BJ (cell line): ENCODE results near the gene DOHH. TPM values are rescaled to one million over a fixed set of nuclear protein-coding genes. Genes with fewer than 3 reads are reported as not detected.

ENCODE experiments used
- CTCF ChIA-PET: fragments of 350-600 bp; formaldehyde crosslinking; extraction: SDS; loops from one replicate; lab custom pipeline; 2021; ENCODE audit warnings: antibody characterized with exemption, inconsistent platforms; lab: Yijun Ruan, JAX
- POLR2A ChIA-PET: fragments of 300-600 bp; sonication (Branson Sonifier 250); formaldehyde crosslinking; extraction: SDS; loops from one replicate; lab custom pipeline; 2021; ENCODE audit warnings: antibody characterized with exemption; lab: Charles Lee
- DNase-seq: peaks from one replicate; pipeline ENCODE4 v3.0.0-alpha.2; 2011; ENCODE audit warnings: low read depth
- H3K27me3 ChIP-seq: 2 replicates; pipeline ENCODE4 v1.6.0; 2011; ENCODE audit warnings: low read length; ENCODE audit not compliant: control insufficient read depth, insufficient read depth
- H3K36me3 ChIP-seq: 2 replicates; pipeline ENCODE4 v1.5.1; 2011; ENCODE audit warnings: low read length; ENCODE audit not compliant: control insufficient read depth, insufficient read depth
- H3K4me3 ChIP-seq: 2 replicates; pipeline ENCODE4 v1.5.1; 2011; ENCODE audit warnings: low read depth, mild to moderate bottlenecking, control low read depth, low read length
- polyA plus RNA-seq: library from polyadenylated mRNA; depleted of rRNA; stranded (reverse); fragments of >200 nt; gene quantifications from 2 replicates; pipeline ENCODE4 v1.2.3, GENCODE V29; 2011
- TF ChIP-seq, protein P1 (sequence below): IDR thresholded peaks from 2 replicates; pipeline ENCODE4 v1.5.1; 2011; ENCODE audit warnings: low read depth, mild to moderate bottlenecking, control low read depth, inconsistent platforms, low read length, moderate library complexity; ENCODE audit not compliant: insufficient read depth

DOHH gene
- polyA plus RNA-seq, 1 experiment, result 8.3 TPM

DNA sequence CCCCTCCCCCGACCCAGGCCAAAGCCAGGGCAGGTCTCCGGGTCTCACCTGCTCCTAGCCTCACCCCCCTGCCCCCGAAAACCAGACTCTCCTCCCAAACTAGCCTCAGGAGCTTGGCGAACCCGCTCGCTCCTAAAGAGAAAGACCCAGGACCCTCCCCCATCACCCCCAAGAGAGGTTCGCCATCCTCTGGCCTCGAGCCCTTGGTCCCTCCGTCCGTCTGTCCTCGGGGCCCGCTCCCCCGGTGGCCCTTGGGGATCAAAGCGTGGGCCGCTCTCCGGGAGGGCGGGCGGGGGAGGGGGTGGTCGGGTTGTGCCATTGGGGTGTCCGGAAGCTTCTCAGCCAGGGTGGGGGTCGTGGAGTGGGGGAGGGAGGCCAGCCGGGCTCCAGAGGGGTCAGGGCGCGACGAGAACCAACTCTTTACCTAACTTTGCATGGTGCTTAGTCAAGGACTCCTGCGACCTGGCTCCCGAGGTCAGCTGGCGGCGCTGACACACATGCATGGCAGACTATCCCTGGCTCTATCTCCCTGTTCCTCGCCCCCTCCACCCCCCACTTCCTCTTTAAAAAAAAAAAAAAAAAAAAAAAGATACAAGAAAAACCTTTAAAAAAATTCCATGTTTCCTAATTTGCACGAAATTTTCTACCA, 35.8 kb downstream of the DOHH start:
- Histone ChIP-seq H3K27me3 (no peaks in the 10 kb centered on the region), H3K36me3 (peaks cover 18% of the 10 kb centered on the region), H3K4me3 (no peak overlapping the region)
- DNase-seq, result no peak
- CTCF ChIA-PET, result no interaction called here
- POLR2A ChIA-PET, result no interaction called here
- TF ChIP-seq, protein P1, sequence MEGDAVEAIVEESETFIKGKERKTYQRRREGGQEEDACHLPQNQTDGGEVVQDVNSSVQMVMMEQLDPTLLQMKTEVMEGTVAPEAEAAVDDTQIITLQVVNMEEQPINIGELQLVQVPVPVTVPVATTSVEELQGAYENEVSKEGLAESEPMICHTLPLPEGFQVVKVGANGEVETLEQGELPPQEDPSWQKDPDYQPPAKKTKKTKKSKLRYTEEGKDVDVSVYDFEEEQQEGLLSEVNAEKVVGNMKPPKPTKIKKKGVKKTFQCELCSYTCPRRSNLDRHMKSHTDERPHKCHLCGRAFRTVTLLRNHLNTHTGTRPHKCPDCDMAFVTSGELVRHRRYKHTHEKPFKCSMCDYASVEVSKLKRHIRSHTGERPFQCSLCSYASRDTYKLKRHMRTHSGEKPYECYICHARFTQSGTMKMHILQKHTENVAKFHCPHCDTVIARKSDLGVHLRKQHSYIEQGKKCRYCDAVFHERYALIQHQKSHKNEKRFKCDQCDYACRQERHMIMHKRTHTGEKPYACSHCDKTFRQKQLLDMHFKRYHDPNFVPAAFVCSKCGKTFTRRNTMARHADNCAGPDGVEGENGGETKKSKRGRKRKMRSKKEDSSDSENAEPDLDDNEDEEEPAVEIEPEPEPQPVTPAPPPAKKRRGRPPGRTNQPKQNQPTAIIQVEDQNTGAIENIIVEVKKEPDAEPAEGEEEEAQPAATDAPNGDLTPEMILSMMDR, result no peak

DNA sequence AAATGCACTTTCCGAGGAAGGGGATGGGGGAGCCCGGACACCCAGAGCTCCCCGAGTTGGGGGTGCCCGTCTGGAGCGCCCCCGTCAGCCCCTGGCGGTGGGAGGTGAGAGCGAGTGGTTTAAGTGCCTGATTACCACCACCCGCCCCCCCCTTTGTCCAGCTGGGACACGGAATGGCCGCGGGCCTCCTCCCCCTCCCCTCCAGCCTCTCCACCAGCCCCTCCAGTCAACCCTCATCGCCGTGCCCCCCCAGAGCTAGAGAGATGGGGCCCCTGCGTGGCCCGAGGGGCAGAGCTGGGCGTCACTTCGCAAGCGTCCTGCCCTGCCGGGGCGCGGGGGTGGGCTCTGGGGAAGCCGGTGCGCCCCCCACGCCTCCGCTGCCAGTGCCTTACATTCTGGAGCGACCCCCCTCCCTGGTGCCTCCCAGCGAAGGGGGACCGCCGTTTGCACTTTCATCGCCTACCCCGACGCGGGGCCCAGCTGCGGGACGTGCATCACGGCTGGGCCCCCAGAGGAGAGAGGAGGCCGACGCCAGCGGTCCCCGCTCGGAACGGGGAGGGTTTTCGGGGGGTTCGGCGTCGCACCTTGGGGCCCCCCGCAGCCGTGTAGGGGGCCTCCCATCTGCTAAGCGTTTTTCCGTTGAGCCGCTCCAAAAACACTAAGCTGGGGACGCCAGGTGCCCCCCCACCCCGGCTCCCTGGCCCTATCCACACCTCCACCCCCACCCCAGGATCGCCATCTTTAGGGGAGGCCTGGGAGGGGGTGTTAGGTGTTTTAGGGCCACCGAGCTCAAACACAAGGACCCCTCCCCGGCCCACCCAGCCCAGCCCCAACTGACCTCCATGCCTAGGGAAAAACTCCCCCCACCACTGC, 36.5 kb downstream of the DOHH start:
- Histone ChIP-seq H3K27me3 (no peaks in the 10 kb centered on the region), H3K4me3 (no peak overlapping the region), H3K36me3 (peaks cover 18% of the 10 kb centered on the region)
- POLR2A ChIA-PET, result no interaction called here
- TF ChIP-seq, protein P1, result no peak
- CTCF ChIA-PET, result interaction anchor here (1.2 kb wide), 1 partner anchor 9 kb away, joined by 6 read pairs; no protein-coding TSS in a partner anchor
- no peak for DNase-seq

DNA sequence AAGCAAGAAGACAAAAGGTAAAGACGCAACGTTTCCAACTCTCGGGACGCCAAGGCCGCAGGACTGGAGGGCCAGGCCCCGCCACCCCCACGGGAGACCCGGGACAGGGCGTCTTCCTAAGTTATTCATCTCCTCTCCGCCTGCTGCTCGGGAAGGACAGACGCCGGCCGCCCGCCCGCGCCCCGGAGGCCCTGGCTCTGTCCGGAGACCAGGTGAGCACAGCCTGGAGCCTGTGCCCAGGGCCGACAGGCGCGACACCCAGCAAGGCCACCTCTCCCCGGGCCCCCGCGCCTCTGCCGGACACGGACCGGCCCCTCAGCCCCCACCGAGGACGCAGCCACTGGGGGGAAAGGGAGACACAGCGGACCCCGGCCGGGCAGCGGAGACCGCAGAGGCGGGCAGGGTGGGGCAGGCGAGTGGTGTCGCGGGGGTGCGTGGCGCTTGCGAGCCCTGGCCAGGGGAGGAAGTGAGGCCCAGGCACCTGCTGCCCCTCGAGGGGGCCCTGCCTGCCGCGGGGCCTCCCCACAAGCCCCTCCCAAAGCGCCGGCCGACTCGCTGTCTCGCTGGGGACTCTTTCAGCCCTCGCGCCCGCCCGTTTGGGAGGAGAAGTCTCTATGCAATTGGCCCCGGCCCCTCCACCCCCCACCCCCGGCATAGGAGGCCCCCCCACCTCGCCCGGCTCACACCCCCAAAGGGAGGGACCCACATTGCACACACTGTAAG, 37.3 kb downstream of the DOHH start:
- ChIA-PET CTCF (interaction anchor here (1.2 kb wide), 1 partner anchor 10 kb away, joined by 6 read pairs; no protein-coding TSS in a partner anchor), POLR2A (no interaction called here)
- Histone ChIP-seq H3K4me3 (no peak overlapping the region), H3K27me3 (no peaks in the 10 kb centered on the region), H3K36me3 (peaks cover 23% of the 10 kb centered on the region)
- TF ChIP-seq, protein P1, result no peak
- DNase-seq, result no peak

DNA sequence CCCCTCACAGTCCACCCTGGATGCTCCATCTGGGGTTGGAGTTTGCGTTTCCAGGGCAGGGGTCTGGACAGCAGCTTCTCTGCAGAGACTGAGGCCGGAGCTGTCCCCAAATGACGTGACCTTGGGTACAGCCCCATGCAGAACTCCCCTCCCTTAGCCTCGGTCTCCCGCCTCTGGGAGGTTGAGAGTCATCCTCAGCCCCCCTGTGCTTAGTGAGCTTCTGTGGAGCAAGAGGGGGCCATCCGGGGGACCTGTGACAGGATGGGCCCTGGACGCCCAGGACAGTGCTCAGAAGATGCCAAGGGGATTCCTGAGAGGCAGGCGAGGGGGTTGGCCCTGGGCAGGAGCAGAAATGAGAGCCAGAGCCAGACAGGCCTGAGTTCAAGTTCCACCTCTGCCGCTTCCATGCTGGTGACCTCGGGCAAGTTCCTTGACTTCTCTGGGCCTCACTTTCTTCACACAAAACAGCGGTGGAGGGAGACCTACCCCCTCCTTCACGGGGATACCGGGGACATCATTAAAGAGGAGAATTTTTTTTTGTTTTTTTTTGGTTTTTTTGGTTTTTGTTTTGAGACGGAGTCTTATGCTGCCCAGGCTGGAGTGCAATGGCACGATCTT, 40.4 kb downstream of the DOHH start:
- Histone ChIP-seq H3K36me3 (peaks cover 32% of the 10 kb centered on the region), H3K27me3 (no peaks in the 10 kb centered on the region), H3K4me3 (no peak overlapping the region)
- ChIA-PET POLR2A (no interaction called here), CTCF (interaction anchor here (0.6 to 1.3 kb wide), 5 partner anchors 10 to 141 kb away, joined by 3 to 5 read pairs (median 3); no protein-coding TSS in a partner anchor)
- TF ChIP-seq, protein P1, result no peak
- no peak for DNase-seq
